Hepatic stellate cell (primary cell): ENCODE data around the gene FGF1.

ENCODE experiments used
- DNase-seq: peaks from one replicate; pipeline ENCODE4 v3.0.0; 2011; ENCODE audit warnings: low spot score

The FGF1 gene

DNA sequence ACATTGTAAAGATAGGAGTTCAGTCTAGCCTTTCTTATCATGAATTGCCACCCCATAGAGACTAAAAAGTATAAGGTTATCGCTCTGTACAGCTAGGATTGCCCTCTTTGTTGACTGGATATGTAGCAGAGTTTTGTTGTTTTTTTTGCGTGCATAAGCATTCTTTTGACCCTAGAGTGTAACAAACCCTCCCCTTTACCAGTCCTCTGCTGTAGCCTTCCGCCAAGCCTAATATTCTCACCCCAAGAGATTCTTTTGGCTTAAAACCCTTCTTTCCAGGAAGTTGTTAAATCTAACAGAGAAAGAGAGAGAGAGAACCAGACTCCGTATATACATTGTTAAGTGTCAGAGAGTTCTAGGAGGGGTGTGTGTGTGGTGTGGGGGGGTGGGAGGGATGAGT is 113.9 kb downstream of the FGF1 start:
- no peak for DNase-seq

DNA sequence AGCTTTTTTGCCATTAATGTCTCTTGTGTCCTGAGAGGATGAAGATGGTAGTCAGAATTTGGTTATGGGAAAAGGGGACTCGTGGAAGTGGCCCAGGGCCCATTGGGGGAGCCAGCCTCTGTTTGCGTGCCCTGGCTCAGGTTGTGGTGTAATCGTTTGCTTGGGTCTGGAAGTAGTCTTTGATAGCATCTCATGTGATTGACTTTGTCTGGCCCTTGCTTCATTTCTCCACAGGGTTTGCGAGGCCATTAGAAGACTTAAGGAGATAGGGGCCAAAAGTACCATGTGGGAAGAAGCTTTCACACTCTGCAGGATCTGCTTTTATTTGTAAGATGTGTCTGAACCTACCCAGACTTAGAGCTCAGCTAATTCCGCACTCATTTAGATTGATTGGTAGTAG is 114.5 kb downstream of the FGF1 start:
- no peak for DNase-seq

DNA sequence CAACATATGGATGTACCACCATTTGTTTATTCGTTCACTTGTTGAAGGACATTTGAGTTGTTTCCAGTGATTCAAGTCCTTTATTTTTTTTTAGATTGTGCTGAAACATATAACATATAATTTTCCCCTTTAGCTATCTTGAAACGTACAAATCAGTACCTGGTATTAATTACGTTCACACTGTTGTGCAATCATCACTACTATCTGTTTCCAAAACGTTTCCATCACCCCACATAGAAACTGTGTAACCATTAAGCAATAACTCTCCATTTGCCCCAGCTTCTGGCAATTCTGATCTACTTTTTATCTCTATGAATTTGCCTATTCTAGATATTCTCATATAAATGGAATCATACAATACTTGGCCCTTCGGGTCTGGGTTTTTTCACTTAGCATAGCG is 116.0 kb downstream of the FGF1 start:
- DNase-seq = no peak

GRCh38 chr5:142568996-142569335 is 116.9 kb downstream of the FGF1 start:
- DNase-seq = no peak

GRCh38 chr5:142568283-142568995 is 117.5 kb downstream of the FGF1 start:
- peak; percentile 35 for DNase-seq

- DNase-seq = no peak
Measured at GRCh38 chr5:142561486-142562097, 124.3 kb downstream of the FGF1 start.

DNA sequence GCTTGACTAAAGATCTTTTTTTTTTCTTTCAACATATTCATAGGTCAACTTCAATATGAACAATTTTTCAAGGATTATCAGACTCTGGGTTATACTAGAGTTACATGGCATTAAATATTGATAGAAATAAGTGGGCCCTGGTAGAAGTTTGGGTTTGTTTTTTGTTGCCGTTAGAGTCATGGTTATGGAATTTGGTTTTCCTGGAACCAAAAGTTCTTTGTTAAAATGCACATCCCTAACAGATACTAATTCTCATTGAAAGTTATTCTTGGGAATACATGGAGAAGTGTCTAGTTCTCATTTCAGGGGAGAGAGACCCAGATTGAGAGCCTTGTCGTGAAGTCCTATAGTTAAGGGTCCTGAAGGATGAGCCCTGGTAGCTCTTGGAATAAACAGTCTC is 124.9 kb downstream of the FGF1 start:
- no peak for DNase-seq

DNA sequence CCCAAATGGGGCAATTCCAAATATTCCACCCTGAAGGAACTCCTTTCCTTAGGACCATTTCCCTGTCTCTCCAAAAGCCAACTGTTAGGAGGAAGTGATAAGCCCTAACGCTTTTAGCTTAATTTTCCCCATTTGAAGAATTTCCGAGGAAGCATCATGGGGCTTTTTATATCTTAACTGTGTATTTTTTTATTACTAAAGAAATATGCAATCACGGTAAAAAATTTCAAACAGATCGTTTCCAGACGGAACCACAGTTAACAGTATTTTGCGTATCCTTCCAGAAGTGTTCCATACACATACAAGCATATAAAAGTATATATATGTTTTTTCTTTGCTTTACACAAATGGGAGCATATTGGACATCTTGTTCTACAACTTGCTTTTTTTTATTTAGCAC is 133.8 kb downstream of the FGF1 start:
- DNase-seq = no peak

GRCh38 chr5:142551338-142552067 is 134.4 kb downstream of the FGF1 start:
- no peak for DNase-seq

DNA sequence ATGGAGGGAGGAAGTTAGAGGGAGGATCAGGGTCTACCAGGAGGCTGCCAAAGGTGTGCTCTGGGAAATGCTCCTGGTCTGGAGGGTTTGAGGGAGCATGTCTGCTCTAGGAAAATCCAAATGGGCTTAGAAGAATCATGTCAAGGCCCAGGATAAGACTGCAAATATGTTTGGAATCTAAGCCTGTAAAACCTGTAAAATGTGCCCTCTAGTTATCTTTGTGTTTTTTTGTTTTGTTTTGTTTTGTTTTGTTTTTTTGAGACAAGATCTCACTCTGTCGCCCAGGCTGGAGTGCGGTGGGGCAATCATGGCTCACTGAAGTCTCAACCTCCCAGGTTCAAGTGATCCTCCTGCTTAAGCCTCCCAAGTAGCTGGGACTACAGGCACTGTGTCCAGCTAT is 135.4 kb downstream of the FGF1 start:
- no peak for DNase-seq

DNA sequence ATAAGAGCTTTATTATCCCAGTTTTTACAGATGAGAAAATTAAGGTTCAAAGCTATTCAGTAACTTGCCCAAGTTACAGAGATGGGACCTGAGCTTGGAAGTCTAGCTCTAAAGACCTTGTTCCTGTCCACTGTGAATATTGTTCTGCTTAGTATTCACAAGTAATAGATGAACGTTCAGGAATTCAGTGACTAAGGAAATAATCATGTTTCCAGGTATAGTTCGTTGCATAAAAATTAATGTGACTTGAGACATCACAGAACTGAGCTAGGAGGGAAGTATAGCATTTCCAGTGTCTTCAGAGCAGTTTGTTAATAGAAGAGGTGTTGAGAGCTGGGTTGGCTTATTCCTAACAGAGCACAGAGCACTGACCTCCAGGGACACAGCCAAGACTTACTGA is 136.1 kb downstream of the FGF1 start:
- DNase-seq = no peak

DNA sequence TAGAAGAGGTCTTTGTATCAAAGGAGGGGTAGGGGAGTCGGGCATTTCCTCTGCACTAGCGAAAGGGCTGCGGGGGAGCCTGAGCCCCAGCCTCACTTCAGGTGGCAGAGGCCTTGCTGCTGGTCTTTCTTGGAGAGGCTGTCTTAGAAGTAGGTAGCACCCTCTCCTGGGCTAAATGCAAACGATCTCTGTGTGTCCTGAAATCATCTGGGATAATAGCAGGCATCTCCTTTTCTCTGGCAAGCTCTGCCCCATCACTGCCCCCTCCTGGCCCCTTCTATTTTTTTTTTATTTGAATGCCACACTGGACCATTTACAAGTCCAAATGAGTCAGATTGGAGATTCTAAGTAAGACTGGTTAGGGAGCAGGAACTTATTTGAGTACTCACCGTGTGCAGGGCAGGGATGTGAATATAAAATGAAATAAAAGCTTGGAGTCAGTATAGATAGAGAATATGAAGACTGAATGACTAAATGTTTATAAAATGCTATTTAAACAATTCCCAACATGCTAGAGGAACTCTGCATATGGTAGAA is 137.1 kb downstream of the FGF1 start:
- peak; percentile 82 for DNase-seq

- no peak for DNase-seq
Measured at GRCh38 chr5:142547445-142548380, 138.2 kb downstream of the FGF1 start.

GRCh38 chr5:142545650-142546322 is 140.1 kb downstream of the FGF1 start:
- peak; percentile 56 for DNase-seq

GRCh38 chr5:142544946-142545649 is 140.8 kb downstream of the FGF1 start:
- no peak for DNase-seq

DNA sequence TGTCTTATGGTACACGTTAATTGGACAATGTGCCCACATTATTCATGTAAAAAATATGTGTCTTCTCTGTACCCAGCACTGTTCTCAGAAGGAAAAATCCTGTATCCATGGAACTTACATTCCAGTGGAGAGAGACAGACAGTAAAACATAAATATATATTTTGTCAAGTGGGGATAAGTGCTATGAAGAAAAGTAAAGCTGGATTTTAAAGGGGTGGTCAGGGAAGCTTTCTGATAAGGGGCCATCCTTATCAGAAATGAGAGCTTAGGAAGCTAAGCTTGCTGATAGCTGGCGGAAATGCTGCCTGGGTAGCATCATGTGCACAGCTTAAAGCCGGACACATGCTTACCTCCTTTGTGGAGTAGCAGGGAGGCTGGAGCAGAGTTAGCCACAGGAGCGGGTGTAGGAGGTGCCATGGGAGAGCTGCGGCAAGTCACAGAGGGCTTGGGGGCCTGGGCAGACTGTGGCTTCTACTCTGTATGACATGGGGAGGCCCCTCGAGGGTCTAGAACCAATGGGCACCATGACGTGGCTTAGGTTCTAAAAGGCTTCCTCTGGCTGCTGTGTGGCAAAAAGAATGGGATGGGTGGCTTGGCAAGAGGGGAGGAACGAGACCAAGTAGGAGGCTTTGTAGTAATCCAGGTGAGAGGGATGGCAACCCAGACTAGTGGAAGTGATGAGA is 141.7 kb downstream of the FGF1 start:
- no peak for DNase-seq

- peak; percentile 55 for DNase-seq
Measured at GRCh38 chr5:142542906-142543305, 143.0 kb downstream of the FGF1 start.
